ENCODE data around the gene OTUD5.
A peak's percentile ranks its signal among the peaks of the same experiment; 100 is the strongest.

The OTUD5 gene

GRCh38 chrX:48937054-48937907 lies 20.1 kb downstream of the OTUD5 start:
- peak; percentile 71 for DNase-seq

DNA sequence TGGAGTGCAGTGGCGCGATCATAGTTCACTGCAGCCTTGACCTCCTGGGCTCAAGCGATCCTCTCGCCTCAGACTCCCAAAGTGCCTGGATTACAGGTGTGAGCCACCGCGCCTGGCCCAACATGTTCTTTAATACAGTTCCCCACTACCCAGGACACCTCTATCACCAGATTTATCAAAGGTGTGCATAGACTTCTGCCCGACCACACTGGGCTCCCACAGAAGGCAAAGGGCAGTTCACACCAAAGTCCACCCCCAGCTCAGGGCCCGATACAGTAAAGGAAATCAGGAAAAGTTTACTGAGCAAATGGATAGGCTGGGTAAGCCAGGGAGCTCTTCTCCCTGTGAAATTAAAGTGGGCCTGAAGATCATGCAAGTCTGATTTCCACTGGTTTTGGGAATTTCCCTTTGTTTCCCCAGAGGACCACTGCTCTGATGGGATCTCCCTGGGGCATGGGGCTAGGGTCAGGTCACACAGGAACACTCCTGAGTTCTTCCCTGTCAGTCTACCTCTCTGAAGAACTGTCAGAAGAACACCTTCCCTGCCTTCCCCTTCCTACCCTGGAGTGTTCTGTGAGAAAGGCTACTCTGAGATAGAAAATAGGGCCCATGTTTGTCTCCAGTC lies 20.9 kb downstream of the OTUD5 start:
- no peak for DNase-seq

GRCh38 chrX:48935301-48935670 lies 22.1 kb downstream of the OTUD5 start:
- DNase-seq: no peak

- no peak for DNase-seq
Measured at GRCh38 chrX:48934581-48935300, 22.7 kb downstream of the OTUD5 start.

DNA sequence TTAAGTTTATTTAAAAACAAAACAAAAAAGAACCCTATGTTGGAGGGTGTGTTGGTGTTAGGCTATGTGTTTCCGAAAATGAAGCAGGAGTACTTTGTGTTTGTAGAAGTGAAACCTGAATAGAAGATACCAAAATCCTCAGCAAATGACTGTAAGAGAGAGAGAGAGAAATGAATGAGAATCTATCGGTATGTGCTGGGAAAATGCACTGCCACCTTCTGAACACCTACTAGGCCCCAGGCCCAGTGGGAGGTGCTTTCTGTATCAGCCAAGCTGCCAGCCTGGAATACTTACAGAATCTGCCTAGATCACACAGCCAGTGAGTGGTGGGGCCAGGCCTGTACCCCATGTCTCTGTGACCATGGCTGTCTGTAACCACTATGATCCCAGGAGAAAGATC lies 23.6 kb downstream of the OTUD5 start:
- DNase-seq: no peak

DNA sequence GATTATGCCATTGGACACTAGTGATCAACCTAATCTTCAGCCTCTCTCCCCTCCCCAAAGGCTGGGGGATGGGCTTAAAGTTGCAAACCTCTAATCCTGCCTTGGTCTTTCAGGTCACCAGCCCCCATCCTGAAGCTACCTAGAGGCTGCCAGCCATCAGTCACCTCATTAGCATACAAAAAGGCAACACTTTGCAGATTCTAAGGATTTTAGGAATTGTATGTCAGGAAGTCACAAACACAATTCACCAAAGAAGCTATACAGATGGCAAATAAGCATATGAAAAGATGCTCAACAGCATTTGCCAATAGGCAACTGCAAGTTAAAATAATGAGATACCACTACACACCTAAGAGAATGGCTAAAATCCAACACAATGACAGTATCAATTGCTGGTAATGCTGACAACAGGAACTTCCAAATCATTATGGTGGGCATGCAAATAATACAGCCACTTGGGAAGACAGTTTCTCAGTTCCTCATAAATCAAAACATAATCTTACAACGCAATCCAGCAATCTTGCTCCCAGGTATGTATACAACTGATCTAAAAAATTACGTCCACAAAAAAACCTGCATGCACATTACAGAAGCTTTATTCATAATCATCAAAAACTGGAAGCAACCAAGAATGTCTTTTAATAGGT lies 29.5 kb downstream of the OTUD5 start:
- DNase-seq: no peak

DNA sequence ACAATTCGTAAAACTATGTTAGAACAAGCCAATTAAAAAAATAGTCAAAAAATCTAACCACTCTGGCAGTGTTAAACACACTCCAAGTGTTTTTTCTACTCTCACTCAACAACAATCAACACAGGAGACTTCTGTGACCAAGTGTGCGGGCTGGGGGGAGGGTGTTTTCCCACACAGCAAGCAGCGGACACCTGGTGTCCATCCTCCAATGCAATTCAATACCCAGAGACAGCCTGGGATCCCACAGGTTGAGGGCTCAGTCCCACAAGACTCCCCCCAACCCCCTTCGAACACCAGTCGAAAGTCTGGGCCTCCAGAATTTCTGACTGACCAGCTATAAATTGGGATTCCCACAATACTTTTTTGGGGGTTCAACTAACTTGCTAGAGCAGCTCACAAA lies 30.3 kb downstream of the OTUD5 start:
- DNase-seq: no peak

DNA sequence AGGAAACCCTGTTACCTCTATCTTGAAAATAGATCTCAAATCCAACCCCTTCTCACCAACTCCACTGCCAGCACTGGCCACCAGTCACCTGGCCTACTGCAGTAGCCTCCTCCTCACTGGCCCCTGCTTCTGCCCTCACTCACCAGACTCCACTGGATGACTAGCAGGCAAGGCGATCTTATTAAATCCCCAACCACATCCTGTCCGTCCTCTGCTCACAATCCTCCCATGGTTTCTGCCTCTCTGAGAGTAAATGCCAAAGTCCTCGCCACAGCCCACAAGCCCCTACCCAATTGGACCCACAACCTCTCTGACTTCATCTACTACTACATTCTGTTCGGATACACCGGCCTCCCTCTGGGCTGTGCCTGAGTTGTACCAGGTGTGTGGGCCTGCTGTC lies 33.1 kb downstream of the OTUD5 start:
- no peak for DNase-seq

GRCh38 chrX:48923771-48924170 lies 33.6 kb downstream of the OTUD5 start:
- no peak for DNase-seq

DNA sequence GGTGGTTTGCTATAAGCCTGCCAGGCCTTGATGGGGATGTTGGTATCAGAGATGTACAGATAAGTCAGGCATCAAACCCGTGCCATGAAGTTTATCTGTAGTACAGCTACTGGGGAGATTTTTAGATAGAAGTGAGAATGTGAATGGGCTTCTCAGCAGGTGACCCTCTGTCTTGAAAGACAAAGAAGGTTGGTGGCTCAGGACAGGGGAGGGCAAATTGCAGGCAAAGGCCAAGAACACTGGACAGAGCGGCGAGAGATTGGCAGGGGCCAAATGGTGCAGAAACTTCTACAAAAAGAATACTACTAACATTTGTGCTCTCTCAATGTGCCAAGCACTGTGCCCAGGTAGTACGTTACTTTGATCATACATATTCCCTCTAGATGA lies 36.7 kb downstream of the OTUD5 start:
- DNase-seq: no peak

DNA sequence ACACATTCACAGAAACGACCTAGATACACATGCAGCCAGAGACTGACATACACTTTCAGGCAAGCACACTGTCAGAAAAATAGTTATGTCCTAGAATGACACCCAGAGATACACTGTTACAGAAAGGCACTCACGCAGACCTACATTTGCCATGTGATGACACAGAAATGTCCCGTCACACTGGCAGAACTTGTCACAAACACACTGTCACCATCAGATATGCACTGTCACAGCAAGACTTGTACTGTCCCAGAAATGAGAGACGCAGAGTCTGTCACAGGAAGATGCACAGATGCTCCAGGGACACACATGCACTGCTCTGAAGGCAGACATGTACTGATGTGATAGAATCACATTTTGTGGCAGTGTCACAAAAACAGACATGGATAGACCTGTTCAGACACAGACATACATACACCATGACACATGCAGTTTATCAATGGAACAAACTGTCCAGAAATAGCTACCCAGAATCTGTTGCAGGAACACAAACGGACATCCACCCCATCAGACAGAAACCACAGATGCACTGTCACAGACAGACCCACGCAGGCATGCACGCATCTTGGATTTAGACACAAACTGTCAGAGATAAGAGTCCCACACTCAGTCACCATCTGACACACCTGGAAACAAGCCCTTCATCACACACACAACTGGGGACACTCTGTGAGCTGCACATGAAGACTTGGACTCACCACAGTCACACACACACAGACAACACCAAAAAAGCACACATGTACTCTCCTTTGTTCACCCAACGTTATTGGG lies 37.3 kb downstream of the OTUD5 start:
- DNase-seq: no peak

DNA sequence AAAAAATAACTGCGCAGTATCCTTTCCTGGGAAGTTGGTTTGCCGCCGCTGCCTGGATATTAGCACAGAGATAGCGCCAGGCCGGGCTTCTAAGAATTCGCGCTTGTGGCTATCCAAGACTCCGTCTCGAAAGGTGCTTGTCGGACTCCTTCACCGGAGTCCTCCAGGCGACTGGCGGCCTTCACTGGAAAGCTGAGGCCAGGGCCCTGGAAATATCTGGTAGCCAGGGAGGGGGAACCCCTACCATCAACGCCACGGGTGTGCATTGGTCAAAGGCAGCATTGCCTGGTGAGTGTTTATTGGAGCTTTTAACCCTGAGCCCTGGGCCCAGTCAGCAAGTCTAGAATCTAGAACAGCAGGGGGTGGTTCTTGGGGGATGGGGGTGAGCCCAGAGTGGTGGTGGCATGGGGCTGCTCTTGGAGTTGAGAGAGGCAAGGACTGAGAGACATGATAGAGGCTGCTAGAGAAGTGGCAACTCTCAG lies 38.0 kb downstream of the OTUD5 start:
- DNase-seq: peak; percentile 24

GRCh38 chrX:48918643-48919340 lies 38.6 kb downstream of the OTUD5 start, which contains the start of gene PIM2:
Gene PIM2, minus strand, starts transcription at chrX:48919024. Its CDS starts 190 bp downstream, at chrX:48918834.
- peak; percentile 85 for DNase-seq

GRCh38 chrX:48918301-48918642 lies 39.1 kb downstream of the OTUD5 start:
- no peak for DNase-seq

- DNase-seq: peak; percentile 82
Measured at GRCh38 chrX:48917139-48918001, 40.0 kb downstream of the OTUD5 start.

DNA sequence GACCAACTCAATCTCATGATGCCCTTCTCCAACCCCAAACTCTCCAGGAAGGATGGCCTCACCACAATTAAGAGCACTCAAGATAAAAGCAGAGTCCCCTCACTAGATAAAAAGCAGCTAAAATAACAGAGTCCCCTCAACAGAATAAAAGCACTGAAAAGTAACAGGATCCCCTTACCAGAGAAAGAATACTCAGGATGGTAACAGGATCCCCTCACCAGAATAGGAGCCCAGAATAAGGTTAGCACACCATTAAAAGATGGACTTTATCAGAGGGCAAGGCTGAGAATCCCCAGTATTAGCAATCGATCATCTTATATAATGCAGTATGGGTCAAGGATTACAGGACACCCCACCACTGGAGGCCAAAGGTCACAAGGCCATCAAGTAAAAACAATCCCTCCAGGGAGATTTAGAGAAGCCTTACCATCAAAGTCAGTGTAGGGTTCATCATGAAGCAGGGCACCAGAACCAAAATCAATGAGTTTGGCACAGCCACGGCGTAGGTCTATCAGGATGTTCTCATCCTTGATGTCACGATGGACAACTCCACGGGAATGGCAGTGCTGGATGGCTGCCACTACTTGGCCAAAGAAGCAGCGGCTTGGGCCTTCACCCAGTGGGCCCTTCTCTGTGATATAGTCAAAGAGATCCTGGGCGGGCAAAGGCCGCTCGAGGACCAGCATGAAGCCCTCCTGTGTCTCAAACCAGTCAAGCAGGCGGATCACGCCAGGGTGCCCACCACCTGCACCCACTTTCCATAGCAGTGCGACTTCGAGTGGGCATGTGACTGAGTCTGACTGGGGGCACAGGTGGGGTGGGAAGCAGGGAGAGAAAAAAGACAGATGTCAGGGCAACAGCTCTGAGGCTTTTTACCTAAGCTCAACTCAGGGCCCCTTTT lies 42.6 kb downstream of the OTUD5 start:
- DNase-seq: no peak

DNA sequence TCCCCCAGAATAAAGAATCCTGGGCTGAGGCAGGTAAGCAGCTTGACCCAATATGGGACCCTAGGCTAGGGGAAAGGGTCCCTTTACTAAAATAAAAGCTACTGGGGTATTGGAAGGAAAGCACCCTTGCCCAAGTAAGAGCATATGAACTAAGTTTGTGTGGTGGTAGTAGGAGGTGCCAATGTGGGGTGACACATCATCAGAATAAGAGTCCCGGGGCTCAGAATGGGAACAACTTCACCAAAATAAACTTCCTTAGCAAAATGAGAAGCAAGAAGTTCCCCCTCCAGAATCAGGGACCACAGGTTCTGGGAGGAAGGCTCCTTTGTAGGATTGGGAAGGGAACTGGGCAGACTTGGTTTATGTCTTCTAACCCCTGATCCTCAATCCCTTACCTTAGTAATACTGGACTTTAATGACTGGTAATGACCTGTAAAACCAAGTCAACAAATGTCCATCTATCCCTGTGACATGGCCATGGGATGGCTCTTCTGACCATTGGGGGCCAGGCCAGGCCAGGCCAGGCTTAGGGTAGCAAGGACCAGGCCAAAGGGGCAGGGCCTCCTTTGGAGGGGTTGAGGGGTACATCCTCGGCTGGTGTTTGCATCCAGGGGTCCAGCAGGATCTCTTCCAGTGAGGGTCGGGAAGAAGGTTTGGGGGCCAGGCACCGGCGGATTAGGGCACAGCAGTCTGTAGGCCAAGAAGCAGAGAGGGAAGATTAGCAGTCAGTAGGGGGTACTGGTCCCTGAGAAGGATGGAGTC lies 43.6 kb downstream of the OTUD5 start:
- DNase-seq: no peak

- peak; percentile 77 for DNase-seq
Measured at GRCh38 chrX:48911412-48912182, 45.8 kb downstream of the OTUD5 start, which contains the start of gene SLC35A2. Gene SLC35A2, minus strand, starts transcription at chrX:48911646. Its CDS starts 10 bp downstream, at chrX:48911636.

Data from effector CD8-positive, alpha-beta T cell (primary cell).